SW480 (cell line): ENCODE results near the gene KBTBD4.
A peak's percentile ranks its signal among the peaks of the same experiment; 100 is the strongest.

Experiments used
- DNase-seq: peaks from one replicate; pipeline ENCODE4 v3.0.0-alpha.2; 2016; ENCODE audit warnings: low spot score

Gene KBTBD4

DNA sequence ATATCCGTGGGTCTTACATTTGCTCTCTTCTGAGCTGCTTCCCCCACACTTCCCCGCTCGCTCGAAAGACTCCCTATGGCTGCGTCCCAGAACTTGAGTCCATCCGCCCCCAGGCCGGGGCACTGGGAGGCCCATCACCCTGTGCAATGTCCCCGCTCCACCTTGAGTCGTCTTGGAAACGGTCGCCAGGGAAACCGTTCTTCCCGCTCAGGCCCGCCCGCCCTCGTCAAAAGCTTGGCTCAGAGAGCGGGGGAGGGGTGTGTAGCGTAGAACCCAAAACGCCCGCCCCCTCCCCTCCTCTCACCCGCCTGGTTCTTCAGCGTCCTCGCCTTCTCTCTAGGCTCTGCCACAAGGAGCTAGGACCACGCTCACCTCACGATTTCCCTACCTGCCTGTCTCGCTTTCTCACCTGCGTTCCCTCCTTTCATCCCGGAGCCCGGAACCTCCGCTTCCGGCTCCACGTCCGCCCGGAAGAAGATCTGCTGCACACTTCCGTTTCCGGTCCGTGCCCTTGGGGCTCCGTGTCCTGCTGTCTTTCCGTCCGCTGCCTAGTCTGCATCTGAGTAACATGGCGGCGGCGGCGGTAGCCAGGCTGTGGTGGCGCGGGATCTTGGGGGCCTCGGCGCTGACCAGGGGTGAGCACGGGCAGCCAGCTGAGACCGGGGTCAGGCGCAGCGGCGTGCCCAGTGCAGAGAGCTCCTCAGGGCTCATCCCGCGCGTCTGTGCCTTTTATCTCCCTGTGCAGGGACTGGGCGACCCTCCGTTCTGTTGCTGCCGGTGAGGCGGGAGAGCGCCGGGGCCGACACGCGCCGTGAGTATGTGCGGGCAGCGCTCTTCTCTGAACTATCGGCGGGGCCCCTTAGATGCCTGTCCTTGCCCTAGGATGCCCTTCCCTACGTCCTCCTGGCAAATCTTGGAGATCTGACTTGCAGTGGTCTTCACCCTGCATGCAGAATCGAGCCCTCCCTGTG is at the start of gene KBTBD4, which contains the start of gene NDUFS3:
Gene KBTBD4 (minus strand): TSS at position 447 of the 971 bp plus-strand sequence. CDS start 19 bp downstream, at position 428.
Gene NDUFS3 (plus strand): TSS at position 551 of the 971 bp plus-strand sequence. CDS start 18 bp downstream, at position 569.
- DNase-seq = peak; percentile 87

DNA sequence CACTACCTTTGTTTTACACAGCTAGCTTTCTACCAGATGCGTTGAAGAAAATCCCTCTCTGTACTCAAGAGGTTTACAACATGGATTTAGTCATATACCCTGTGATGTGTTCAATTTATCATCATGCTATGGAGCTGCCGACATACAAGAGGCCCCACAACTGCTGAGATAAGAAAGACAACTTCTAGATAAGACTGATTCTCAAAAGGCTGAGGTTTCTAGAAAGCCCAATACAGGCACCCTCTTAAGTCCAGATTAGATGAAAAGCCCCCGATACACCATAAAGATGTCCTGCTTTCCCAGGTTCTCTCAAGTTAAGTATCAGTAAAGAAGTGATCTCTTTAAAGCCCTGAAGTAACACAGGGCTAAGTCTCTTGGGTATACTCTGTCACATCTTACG is 49.3 kb upstream of the KBTBD4 start:
- DNase-seq = no peak

DNA sequence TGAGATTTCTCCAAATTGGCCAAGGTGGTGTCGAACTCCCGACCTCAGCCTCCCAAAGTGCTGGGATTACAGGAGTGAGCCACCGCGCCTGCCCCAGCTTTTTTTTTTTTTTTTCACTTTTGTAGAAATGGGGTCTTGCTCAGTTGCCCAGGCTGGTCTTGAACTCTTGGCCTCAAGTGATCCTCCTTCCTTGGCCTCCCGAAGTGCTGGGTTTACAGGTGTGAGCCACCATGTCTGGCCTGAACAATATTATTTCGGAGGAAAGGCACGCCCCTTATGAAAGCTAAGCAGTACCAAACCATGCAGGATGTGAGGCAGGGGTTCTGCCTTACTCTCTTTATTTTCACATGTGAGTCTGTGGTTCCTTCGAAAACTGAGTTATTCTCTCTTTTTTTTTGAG is 47.5 kb upstream of the KBTBD4 start:
- DNase-seq = no peak

DNA sequence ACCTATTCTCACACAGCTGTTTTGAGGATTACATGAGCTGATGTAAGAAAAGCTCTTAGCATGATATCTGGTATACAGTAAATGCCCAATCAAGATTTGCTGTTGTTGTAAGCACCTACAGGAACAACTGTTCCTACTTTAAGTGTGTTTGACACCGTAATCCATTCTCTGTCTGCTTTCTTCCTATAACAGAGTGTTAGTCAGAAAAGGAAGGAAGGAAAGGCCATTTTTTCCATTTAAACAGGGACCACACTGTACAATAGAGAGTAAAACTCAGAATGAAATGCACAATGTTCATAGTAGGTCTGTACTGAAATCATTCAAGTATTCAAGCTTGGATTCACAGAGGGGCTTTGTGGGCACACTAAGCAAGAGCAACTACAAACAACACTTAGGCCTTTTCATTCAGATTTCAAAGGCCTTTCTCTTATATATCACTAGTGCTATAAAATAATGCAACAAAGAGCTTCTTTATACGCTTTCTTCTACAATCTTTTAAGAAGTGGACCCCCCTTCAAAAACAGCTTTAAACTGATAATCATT is 42.1 kb upstream of the KBTBD4 start:
- DNase-seq = no peak

GRCh38 chr11:47617417-47617809 is 38.6 kb upstream of the KBTBD4 start:
- no peak for DNase-seq

- DNase-seq = peak; percentile 12
These were observed 38.1 kb upstream of the KBTBD4 start for GRCh38 chr11:47616726-47617416.

GRCh38 chr11:47615249-47615648 is 36.5 kb upstream of the KBTBD4 start:
- DNase-seq = no peak

- no peak for DNase-seq
These were observed 32.6 kb upstream of the KBTBD4 start for GRCh38 chr11:47611348-47611794.

GRCh38 chr11:47609675-47610074 is 30.9 kb upstream of the KBTBD4 start:
- no peak for DNase-seq

DNA sequence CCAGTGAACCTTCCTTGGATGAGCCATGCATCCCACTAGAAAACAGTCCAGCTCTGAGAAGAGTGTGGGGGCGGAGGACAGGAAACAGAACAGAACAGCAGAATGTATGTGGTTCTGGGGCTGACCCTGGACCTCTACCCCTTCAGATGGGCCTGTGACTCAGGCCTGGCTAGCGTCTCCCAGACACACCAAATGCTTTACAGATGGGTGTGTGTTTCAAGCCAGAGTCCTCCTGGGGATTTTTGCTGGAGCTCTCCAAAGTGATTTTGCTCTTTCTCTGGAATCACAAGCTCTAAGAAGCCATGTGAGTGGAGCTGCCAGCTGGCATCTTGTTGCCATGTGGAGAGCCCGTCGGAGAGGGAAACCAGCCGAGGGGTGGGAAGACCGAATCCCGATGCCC is 28.6 kb upstream of the KBTBD4 start:
- DNase-seq = no peak

- DNase-seq = no peak
These were observed 28.0 kb upstream of the KBTBD4 start for GRCh38 chr11:47606731-47607130.

DNA sequence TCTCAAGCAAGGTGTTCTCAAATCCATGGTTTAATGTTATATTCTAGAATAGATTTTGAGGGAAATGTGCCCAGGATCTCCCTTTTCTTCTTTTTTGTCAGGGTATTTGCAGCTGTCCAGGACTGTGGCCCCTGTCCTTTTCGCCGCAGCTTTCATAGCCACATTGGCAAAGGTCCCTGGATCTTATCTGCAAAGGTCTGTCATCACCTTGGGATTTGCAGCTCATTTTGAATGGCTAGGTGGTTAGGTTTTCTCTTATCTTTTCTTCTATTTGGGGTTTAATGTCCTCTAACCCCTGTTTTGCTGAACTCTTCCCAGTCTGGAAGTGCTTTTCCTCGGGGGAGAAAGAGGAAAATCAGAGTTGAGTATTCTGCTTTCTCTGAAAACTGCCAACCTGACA is 27.2 kb upstream of the KBTBD4 start:
- DNase-seq = no peak

GRCh38 chr11:47603295-47603694 is 24.5 kb upstream of the KBTBD4 start:
- no peak for DNase-seq

DNA sequence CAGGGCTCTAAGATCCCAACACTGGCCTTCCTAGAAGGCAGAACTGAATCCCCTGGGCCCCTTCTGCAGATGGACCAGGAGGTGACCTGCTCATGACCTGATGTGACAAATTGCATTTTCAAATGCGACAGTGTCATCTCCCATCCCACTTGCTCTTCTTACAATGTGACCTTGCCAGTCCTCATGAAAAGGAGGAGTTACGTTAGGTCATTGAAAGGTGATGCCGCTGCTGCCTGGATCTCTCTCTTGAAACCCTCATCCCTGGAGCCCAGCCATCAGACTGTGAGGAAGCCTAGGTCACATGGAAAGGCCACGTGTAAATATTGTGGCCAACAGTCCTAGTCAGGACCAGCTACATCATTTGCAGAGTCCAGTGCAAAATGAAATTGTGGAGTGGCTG is 21.1 kb upstream of the KBTBD4 start:
- DNase-seq = no peak

DNA sequence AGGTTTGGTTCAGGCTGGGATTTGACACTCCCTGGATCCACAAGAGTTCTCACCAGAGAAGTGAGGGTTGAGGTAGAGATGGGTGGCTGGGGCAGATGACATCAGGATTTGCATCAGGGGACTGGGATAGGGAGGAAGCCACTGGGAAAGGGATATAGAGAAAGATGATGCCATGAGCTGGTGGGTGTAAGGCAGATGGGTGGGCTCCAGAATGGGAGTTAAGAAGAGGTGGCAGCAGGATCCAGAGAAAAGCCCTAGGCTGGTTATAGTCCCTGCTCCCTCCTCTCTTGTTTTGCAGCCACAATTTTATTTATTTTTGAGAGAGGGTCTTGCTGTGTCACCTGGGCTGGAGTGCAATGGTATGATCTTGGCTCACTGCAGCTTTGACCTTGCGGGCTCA is 17.2 kb upstream of the KBTBD4 start:
- no peak for DNase-seq

GRCh38 chr11:47595029-47595428 is 16.3 kb upstream of the KBTBD4 start:
- no peak for DNase-seq

- DNase-seq = no peak
These were observed 15.4 kb upstream of the KBTBD4 start, which contains the start of gene C1QTNF4 for GRCh38 chr11:47593934-47594855. C1QTNF4 (minus strand) TSS chr11:47594411; CDS start chr11:47590810, 3,601 bp downstream.

GRCh38 chr11:47593492-47593933 is 14.7 kb upstream of the KBTBD4 start:
- no peak for DNase-seq

GRCh38 chr11:47592970-47593369 is 14.2 kb upstream of the KBTBD4 start:
- DNase-seq = no peak

DNA sequence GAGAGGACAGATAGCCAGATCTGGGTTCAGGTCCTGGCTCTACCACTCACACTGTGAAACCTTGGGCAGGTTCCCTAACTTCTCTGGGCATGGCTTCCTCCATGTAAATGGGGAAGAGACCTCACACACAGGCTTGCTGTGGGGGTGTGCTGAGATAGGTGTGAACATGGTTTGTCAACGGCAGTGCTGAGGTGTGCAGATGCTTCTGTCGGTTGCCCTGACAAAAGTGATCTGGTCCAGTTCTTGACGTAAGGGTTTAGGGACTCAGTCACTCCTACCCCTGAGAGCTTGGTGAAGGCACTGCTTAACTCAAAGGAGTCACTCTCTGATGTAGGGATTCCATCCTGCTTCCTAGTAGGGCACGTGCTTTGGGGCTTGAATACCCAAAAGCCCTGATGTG is 13.5 kb upstream of the KBTBD4 start:
- no peak for DNase-seq

GRCh38 chr11:47591764-47592163 is 13.0 kb upstream of the KBTBD4 start:
- DNase-seq = no peak
